Smooth muscle cell of the pulmonary artery (primary cell): ENCODE data around the gene NOL11. TPM values are rescaled to one million over a fixed set of nuclear protein-coding genes. Genes with fewer than 3 reads are reported as not detected.

ENCODE experiments used
- total RNA-seq: library from RNA; depleted of rRNA; stranded (reverse); fragments of >200 nt; gene quantifications from 2 replicates; pipeline ENCODE4 v1.2.3, GENCODE V29; 2014

NOL11 gene
- 23.8 and 24.1 TPM in 2 replicates for total RNA-seq

DNA sequence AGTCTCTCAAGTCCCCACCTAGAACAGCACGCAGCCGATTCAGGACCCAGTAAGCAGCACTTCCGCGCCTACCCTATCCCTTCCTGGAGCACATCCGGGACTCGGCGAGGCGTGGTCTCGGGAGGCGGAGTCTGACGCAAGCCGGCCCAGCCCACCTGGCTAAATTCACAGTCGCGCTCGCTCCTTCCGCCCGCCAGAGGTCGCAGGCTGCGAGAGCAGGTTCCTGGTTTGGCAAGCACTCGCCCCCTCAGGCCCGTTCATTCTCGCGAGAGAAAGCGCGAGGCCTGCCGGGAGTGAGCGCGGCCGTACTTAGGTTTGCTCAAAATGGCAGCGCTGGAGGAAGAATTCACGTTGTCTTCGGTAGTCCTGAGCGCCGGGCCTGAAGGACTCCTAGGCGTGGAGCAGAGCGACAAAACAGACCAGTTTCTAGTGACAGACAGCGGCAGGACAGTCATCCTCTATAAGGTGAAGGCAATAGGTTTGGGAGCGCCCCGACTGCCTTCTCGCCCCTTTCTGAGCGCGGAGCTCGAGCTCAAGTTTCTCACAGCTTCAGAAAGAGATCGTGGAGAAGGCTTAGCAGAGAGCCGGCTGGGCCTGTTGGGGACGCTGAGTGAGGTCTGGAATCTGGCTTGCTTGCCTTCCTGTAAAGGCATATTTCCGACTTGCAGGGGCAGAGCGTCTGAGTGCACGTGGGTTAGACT lies at the start of gene NOL11:
Gene NOL11 (plus strand): TSS at position 313 of the 701 bp plus-strand sequence. CDS start 12 bp downstream, at position 325.

Other genes with a start within 250 kb of the NOL11 start
- gene BPTF, start 107.6 kb downstream of the NOL11 start, total RNA-seq: 41.4 and 49.5 TPM in 2 replicates